Measurements from ENCODE around the gene BPGM.
A peak's percentile ranks its signal among the peaks of the same experiment; 100 is the strongest.
"Not testable (repeated sequence)": the region's sequence is repeated elsewhere in the genome, so short reads cannot be mapped to it uniquely, and the experiment has no call there.

BPGM gene

DNA sequence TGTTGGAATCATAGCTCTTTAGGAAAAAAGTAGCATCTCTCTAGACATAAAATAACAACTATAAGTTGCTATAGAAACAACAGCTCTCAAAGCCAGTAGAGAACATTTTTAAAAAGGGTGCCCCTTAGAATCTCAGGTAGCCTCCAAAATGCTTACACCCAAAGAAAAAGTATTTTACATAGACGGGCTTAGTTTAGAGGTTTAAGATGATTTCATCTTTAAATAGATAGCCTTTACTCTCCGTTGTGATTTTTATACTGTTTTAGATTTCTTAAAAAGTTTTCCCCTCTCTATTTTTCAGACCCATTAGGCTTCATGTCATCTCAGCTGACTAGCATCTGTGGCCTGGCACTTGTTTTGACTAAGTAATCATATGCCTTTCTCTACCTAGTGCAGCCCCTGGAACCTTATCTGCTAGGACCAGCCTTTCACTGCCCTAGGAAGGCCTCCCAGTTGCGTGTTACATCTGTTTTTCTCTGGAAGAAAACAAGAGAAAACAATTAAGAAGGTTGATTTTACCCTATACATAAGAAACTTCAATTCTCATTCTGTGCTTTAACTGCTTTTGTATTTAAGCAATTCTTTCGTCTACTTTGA is 6.9 kb upstream of the BPGM start:
- Histone ChIP-seq H3K9me3 (no peaks in the 10 kb centered on the region), H3K36me3 (no peaks in the 10 kb centered on the region), H3K4me3 (ENCODE audit: low read depth in 1 of 2, low read length in 1 of 2) (no peak overlapping the region), H3K27ac (no peak overlapping the region), H3K27me3 (peaks cover 25% of the 10 kb centered on the region), H3K4me1 (ENCODE audit: control insufficient read depth in 1 of 2, insufficient read depth in 1 of 2, low read depth in 1 of 2, low read length in 1 of 2) (peaks cover 0 to 4% of the 10 kb centered on the region in 2 experiments)
- TF ChIP-seq CTCF (IDR thresholded peaks at IDR 0.05), result no peak

DNA sequence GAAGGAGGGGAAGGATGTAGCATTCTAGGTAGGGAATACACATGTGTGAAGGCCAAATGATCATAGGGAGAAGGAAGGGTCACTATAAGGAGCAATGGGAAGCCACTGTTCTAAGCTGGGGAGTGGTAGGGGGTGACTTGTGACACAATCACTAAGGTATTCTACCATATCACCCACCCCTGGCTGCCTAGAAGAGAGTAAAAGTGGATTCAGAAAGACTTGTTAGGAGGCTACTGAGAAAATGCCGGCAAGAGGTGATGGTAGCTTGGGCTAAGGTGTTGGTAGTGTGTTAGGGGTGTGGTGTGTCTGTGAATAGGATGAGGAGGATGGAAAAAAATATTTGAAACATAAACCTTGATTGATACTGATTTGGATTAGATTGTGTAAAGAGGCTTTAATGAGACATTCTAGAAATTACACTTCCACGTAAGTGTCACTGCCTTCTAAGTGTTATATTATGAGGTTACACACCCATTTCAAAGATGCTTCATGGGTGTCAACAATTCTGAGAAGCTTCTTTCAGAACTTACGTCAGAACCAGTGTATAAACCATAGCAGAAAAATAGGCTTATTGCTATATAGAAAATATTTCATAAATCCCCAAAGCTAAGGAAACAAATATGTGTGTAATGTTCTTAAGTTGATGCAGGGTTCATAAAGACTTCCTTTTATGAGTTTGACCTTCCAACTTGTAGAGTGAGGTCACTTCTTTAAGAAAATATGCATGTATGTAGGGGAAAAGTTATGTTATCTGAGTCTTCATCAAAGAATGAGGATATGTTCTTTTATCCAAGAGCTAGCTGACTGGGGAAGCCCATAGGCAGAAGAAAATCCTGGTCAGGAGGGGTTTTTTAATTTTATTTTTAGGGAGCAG is 5.6 kb upstream of the BPGM start:
- H3K4me1 ChIP-seq (ENCODE audit: control insufficient read depth in 1 of 2, insufficient read depth in 1 of 2, low read depth in 1 of 2, low read length in 1 of 2), result peaks cover 6 to 11% of the 10 kb centered on the region in 2 experiments
- H3K36me3 ChIP-seq, result no peaks in the 10 kb centered on the region
- H3K27ac ChIP-seq, result no peak overlapping the region
- no peak overlapping the region for H3K4me3 ChIP-seq (ENCODE audit: low read depth in 1 of 2, low read length in 1 of 2)
- peaks cover 25% of the 10 kb centered on the region for H3K27me3 ChIP-seq
- TF ChIP-seq CTCF (IDR thresholded peaks at IDR 0.05), result no peak
- H3K9me3 ChIP-seq, result no peaks in the 10 kb centered on the region

GRCh38 chr7:134641981-134642380 is 4.7 kb upstream of the BPGM start:
- Histone ChIP-seq H3K27me3 (peaks cover 25% of the 10 kb centered on the region), H3K4me1 (ENCODE audit: control insufficient read depth in 1 of 2, insufficient read depth in 1 of 2, low read depth in 1 of 2, low read length in 1 of 2) (peaks cover 9 to 12% of the 10 kb centered on the region in 2 experiments)
- H3K27ac ChIP-seq; H3K36me3 ChIP-seq; H3K9me3 ChIP-seq; H3K4me3 ChIP-seq (ENCODE audit: low read depth in 1 of 2, low read length in 1 of 2): not testable (repeated sequence)

DNA sequence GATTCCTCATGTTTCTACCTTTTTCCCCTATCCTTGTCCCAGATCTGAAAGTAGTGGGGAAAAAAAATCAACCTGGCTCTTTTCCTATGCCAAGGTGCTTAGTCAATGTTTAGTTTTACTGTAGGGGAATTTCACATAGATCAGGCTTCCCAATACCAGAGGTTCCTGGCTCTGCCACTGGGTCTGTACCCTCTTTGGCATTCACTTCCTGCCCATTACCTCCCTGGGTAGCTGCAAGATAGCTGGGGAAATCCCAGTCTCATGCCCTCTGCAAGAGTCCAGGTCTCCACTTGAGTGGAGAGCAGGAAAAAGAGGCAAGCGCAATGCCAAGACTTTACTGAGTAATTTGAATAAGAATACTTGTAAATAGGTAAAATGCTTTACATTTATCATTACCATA is 3.5 kb upstream of the BPGM start:
- TF ChIP-seq CTCF (IDR thresholded peaks at IDR 0.05), result no peak
- Histone ChIP-seq H3K27ac (no peak overlapping the region), H3K27me3 (peaks cover 25% of the 10 kb centered on the region)

GRCh38 chr7:134645478-134645877 is 1.2 kb upstream of the BPGM start:
- no peak for TF ChIP-seq CTCF (IDR thresholded peaks at IDR 0.05)
- Histone ChIP-seq H3K27ac (peak overlapping the region; percentile 86), H3K4me3 (ENCODE audit: low read depth in 1 of 2, low read length in 1 of 2) (peak overlapping the region; percentile 73 to 80)

More for the DNA sequence above, 3.5 kb upstream of the BPGM start:
- Histone ChIP-seq H3K9me3 (no peaks in the 10 kb centered on the region), H3K4me1 (ENCODE audit: control insufficient read depth in 1 of 2, insufficient read depth in 1 of 2, low read depth in 1 of 2, low read length in 1 of 2) (peaks cover 16 to 18% of the 10 kb centered on the region in 2 experiments), H3K36me3 (no peaks in the 10 kb centered on the region), H3K4me3 (ENCODE audit: low read depth in 1 of 2, low read length in 1 of 2) (no peak overlapping the region)

GRCh38 chr7:134645935-134646334 is 718 bp upstream of the BPGM start:
- Histone ChIP-seq H3K9me3 (no peaks in the 10 kb centered on the region), H3K4me1 (ENCODE audit: control insufficient read depth in 1 of 2, insufficient read depth in 1 of 2, low read depth in 1 of 2, low read length in 1 of 2) (peaks cover 16 to 18% of the 10 kb centered on the region in 2 experiments)

More at GRCh38 chr7:134645478-134645877, 1.2 kb upstream of the BPGM start:
- no peaks in the 10 kb centered on the region for H3K9me3 ChIP-seq
- H3K4me1 ChIP-seq (ENCODE audit: control insufficient read depth in 1 of 2, insufficient read depth in 1 of 2, low read depth in 1 of 2, low read length in 1 of 2), result peaks cover 16 to 18% of the 10 kb centered on the region in 2 experiments
- H3K27me3 ChIP-seq, result peaks cover 25% of the 10 kb centered on the region
- no peaks in the 10 kb centered on the region for H3K36me3 ChIP-seq

More at GRCh38 chr7:134645935-134646334, 718 bp upstream of the BPGM start:
- H3K27me3 ChIP-seq, result peaks cover 24% of the 10 kb centered on the region
- peak overlapping the region; percentile 86 for H3K27ac ChIP-seq
- TF ChIP-seq CTCF (IDR thresholded peaks at IDR 0.05), result no peak
- no peaks in the 10 kb centered on the region for H3K36me3 ChIP-seq
- peak overlapping the region; percentile 73 to 80 for H3K4me3 ChIP-seq (ENCODE audit: low read depth in 1 of 2, low read length in 1 of 2)
